Type B pancreatic cell (in vitro differentiated cells): ENCODE measurements around the gene GRIA1. TPM values are rescaled to one million over a fixed set of nuclear protein-coding genes. Genes with fewer than 3 reads are reported as not detected.

Experiments used
- DNase-seq: peaks from one replicate; pipeline ENCODE4 v3.0.0; 2021; ENCODE audit warnings: mixed read lengths; ENCODE audit not compliant: unreplicated experiment; ENCODE audit errors: extremely low spot score
- H3K27ac Mint-ChIP-seq: 2 replicates; pipeline ENCODE4 v1.8.0; 2021; ENCODE audit warnings: mild to moderate bottlenecking, mixed read lengths
- H3K27me3 Mint-ChIP-seq: 2 replicates; pipeline ENCODE4 v1.8.0; 2021; ENCODE audit warnings: mixed read lengths
- H3K36me3 Mint-ChIP-seq: 2 replicates; pipeline ENCODE4 v1.8.0; 2021; ENCODE audit warnings: mixed read lengths
- H3K4me1 Mint-ChIP-seq: one replicate; pipeline ENCODE4 v1.8.0; 2021; ENCODE audit warnings: mixed read lengths; ENCODE audit not compliant: unreplicated experiment
- H3K4me3 Mint-ChIP-seq: 2 replicates; pipeline ENCODE4 v1.8.0; 2021; ENCODE audit warnings: mild to moderate bottlenecking, mixed read lengths
- H3K9me3 Mint-ChIP-seq: 2 replicates; pipeline ENCODE4 v1.8.0; 2021; ENCODE audit warnings: mixed read lengths
- CTCF ChIP-seq: fragments of 200-600 bp; sonication (generic); conservative IDR thresholded peaks from 2 replicates; pipeline ENCODE4 v1.5.0; 2021; ENCODE audit warnings: antibody characterized with exemption, mild to moderate bottlenecking
- total RNA-seq: library from RNA; stranded (reverse); gene quantifications from 2 replicates; pipeline ENCODE4 v1.2.1, GENCODE V29; 2021; ENCODE audit warnings: low replicate concordance

GRIA1 gene
- total RNA-seq, 1 donor from 2014 or later = 18.0 TPM

GRCh38 chr5:153496835-153497234 is 6.4 kb downstream of the GRIA1 start:
- peaks cover 7% of the 10 kb centered on the region for H3K36me3 Mint-ChIP-seq
- no peak overlapping the region for H3K27ac Mint-ChIP-seq
- no peak for DNase-seq
- peaks cover 23% of the 10 kb centered on the region for H3K27me3 Mint-ChIP-seq
- H3K9me3 Mint-ChIP-seq = no peaks in the 10 kb centered on the region
- H3K4me3 Mint-ChIP-seq = no peak overlapping the region
- H3K4me1 Mint-ChIP-seq = peaks cover 17% of the 10 kb centered on the region
- peak; percentile 80 for TF ChIP-seq CTCF

GRCh38 chr5:153498516-153498915 is 8.0 kb downstream of the GRIA1 start:
- Mint-ChIP-seq H3K4me1 (peaks cover 9% of the 10 kb centered on the region), H3K27me3 (peaks cover 12% of the 10 kb centered on the region), H3K27ac (no peak overlapping the region), H3K4me3 (no peak overlapping the region), H3K36me3 (peaks cover 7% of the 10 kb centered on the region), H3K9me3 (no peaks in the 10 kb centered on the region)
- no peak for TF ChIP-seq CTCF
- DNase-seq = no peak

GRCh38 chr5:153500178-153500577 is 9.7 kb downstream of the GRIA1 start:
- no peak for TF ChIP-seq CTCF
- H3K36me3 Mint-ChIP-seq = peaks cover 7% of the 10 kb centered on the region
- H3K27ac Mint-ChIP-seq = no peak overlapping the region
- H3K4me1 Mint-ChIP-seq = peaks cover 5% of the 10 kb centered on the region
- peaks cover 9% of the 10 kb centered on the region for H3K27me3 Mint-ChIP-seq
- no peak for DNase-seq
- H3K4me3 Mint-ChIP-seq = no peak overlapping the region
- H3K9me3 Mint-ChIP-seq = no peaks in the 10 kb centered on the region

GRCh38 chr5:153504726-153505125 is 14.3 kb downstream of the GRIA1 start:
- H3K27me3 Mint-ChIP-seq = peaks cover 3% of the 10 kb centered on the region
- H3K4me1 Mint-ChIP-seq = peaks cover 6% of the 10 kb centered on the region
- no peak overlapping the region for H3K4me3 Mint-ChIP-seq
- H3K27ac Mint-ChIP-seq = no peak overlapping the region
- H3K9me3 Mint-ChIP-seq = no peaks in the 10 kb centered on the region
- no peak for TF ChIP-seq CTCF
- no peak for DNase-seq
- no peaks in the 10 kb centered on the region for H3K36me3 Mint-ChIP-seq

GRCh38 chr5:153508700-153509099 is 18.2 kb downstream of the GRIA1 start:
- no peak for TF ChIP-seq CTCF
- Mint-ChIP-seq H3K9me3 (no peaks in the 10 kb centered on the region), H3K27me3 (peaks cover 3% of the 10 kb centered on the region), H3K4me3 (no peak overlapping the region), H3K4me1 (peaks cover 15% of the 10 kb centered on the region), H3K36me3 (no peaks in the 10 kb centered on the region), H3K27ac (no peak overlapping the region)
- no peak for DNase-seq

GRCh38 chr5:153511622-153512021 is 21.2 kb downstream of the GRIA1 start:
- peaks cover 3% of the 10 kb centered on the region for H3K27me3 Mint-ChIP-seq
- H3K36me3 Mint-ChIP-seq = no peaks in the 10 kb centered on the region
- H3K4me3 Mint-ChIP-seq = no peak overlapping the region
- peaks cover 13% of the 10 kb centered on the region for H3K4me1 Mint-ChIP-seq
- no peak overlapping the region for H3K27ac Mint-ChIP-seq
- DNase-seq = no peak
- H3K9me3 Mint-ChIP-seq = no peaks in the 10 kb centered on the region
- TF ChIP-seq CTCF = no peak
